ENCODE data around the gene SYS1. TPM values are rescaled to one million over a fixed set of nuclear protein-coding genes. Genes with fewer than 3 reads are reported as not detected.
A peak's percentile ranks its signal among the peaks of the same experiment; 100 is the strongest.

SYS1 gene
- polyA plus RNA-seq, 1 donor from 2014 or later: 24.4 TPM

- peaks cover 4% of the 10 kb centered on the region for H3K27me3 Mint-ChIP-seq
- H3K9me3 Mint-ChIP-seq: no peaks in the 10 kb centered on the region
- H3K4me3 Mint-ChIP-seq: no peak overlapping the region
- H3K27ac Mint-ChIP-seq: no peak overlapping the region
- no peaks in the 10 kb centered on the region for H3K36me3 Mint-ChIP-seq
- H3K4me1 Mint-ChIP-seq: peaks cover 10 to 16% (median 13%) of the 10 kb centered on the region in 3 donors
Observed at GRCh38 chr20:45359406-45360148, 3.4 kb upstream of the SYS1 start.

- Mint-ChIP-seq H3K4me3 (no peak overlapping the region), H3K9me3 (no peaks in the 10 kb centered on the region), H3K27ac (no peak overlapping the region), H3K27me3 (peaks cover 4% of the 10 kb centered on the region), H3K36me3 (peaks cover under 1% of the 10 kb centered on the region), H3K4me1 (peaks cover 13 to 31% (median 17%) of the 10 kb centered on the region in 3 donors)
Observed at GRCh38 chr20:45361793-45362192, 1.2 kb upstream of the SYS1 start.

GRCh38 chr20:45363611-45364492, 896 bp downstream of the SYS1 start:
- H3K36me3 Mint-ChIP-seq: peaks cover 3% of the 10 kb centered on the region
- peaks cover 23 to 50% (median 34%) of the 10 kb centered on the region in 3 donors for H3K4me1 Mint-ChIP-seq
- H3K27ac Mint-ChIP-seq: peak overlapping the region; percentile 88 to 100 (median 95)

GRCh38 chr20:45365444-45365970, 2.6 kb downstream of the SYS1 start:
- H3K4me3 Mint-ChIP-seq: peak overlapping the region in 1 of 4 donors; percentile 38
- peaks cover 7% of the 10 kb centered on the region for H3K27me3 Mint-ChIP-seq
- peaks cover 3% of the 10 kb centered on the region for H3K36me3 Mint-ChIP-seq
- H3K27ac Mint-ChIP-seq: peak overlapping the region in 2 of 3 donors; percentile 10 to 84
- no peaks in the 10 kb centered on the region for H3K9me3 Mint-ChIP-seq
- H3K4me1 Mint-ChIP-seq: peaks cover 29 to 58% (median 40%) of the 10 kb centered on the region in 3 donors

More at GRCh38 chr20:45363611-45364492, 896 bp downstream of the SYS1 start:
- Mint-ChIP-seq H3K4me3 (peak overlapping the region; percentile 88 to 99 (median 98)), H3K9me3 (no peaks in the 10 kb centered on the region), H3K27me3 (peaks cover 7% of the 10 kb centered on the region)

GRCh38 chr20:45366192-45366591, 3.2 kb downstream of the SYS1 start:
- H3K4me1 Mint-ChIP-seq: peaks cover 29 to 58% (median 40%) of the 10 kb centered on the region in 3 donors
- no peaks in the 10 kb centered on the region for H3K9me3 Mint-ChIP-seq
- peak overlapping the region in 1 of 4 donors; percentile 38 for H3K4me3 Mint-ChIP-seq
- peaks cover 7% of the 10 kb centered on the region for H3K27me3 Mint-ChIP-seq
- H3K27ac Mint-ChIP-seq: no peak overlapping the region
- H3K36me3 Mint-ChIP-seq: peaks cover 3% of the 10 kb centered on the region

- no peaks in the 10 kb centered on the region for H3K9me3 Mint-ChIP-seq
- peak overlapping the region in 1 of 3 donors; percentile 75 for H3K27ac Mint-ChIP-seq
- H3K4me3 Mint-ChIP-seq: peak overlapping the region in 2 of 4 donors; percentile 9 to 85
- peaks cover 29 to 60% (median 40%) of the 10 kb centered on the region in 3 donors for H3K4me1 Mint-ChIP-seq
- H3K36me3 Mint-ChIP-seq: peaks cover 3% of the 10 kb centered on the region
- peaks cover 7% of the 10 kb centered on the region for H3K27me3 Mint-ChIP-seq
Observed at GRCh38 chr20:45366631-45367030, 3.7 kb downstream of the SYS1 start.

- peaks cover 3% of the 10 kb centered on the region for H3K36me3 Mint-ChIP-seq
- no peaks in the 10 kb centered on the region for H3K9me3 Mint-ChIP-seq
- peak overlapping the region in 3 of 4 donors; percentile 6 to 85 (median 9) for H3K4me3 Mint-ChIP-seq
- peaks cover 29 to 59% (median 40%) of the 10 kb centered on the region in 3 donors for H3K4me1 Mint-ChIP-seq
- H3K27me3 Mint-ChIP-seq: peaks cover 7% of the 10 kb centered on the region
- peak overlapping the region in 2 of 3 donors; percentile 34 to 75 for H3K27ac Mint-ChIP-seq
Observed at GRCh38 chr20:45367126-45367525, 4.2 kb downstream of the SYS1 start.

GRCh38 chr20:45368221-45368980, 5.4 kb downstream of the SYS1 start:
- peaks cover 4% of the 10 kb centered on the region for H3K27me3 Mint-ChIP-seq
- peak overlapping the region; percentile 34 to 75 (median 68) for H3K27ac Mint-ChIP-seq
- no peaks in the 10 kb centered on the region for H3K9me3 Mint-ChIP-seq
- H3K4me3 Mint-ChIP-seq: peak overlapping the region; percentile 9 to 85 (median 70)
- H3K36me3 Mint-ChIP-seq: peaks cover 3% of the 10 kb centered on the region
- peaks cover 25 to 58% (median 43%) of the 10 kb centered on the region in 3 donors for H3K4me1 Mint-ChIP-seq

- Mint-ChIP-seq H3K9me3 (no peaks in the 10 kb centered on the region), H3K36me3 (peaks cover 3% of the 10 kb centered on the region), H3K4me3 (peak overlapping the region in 1 of 4 donors; percentile 61), H3K27ac (peak overlapping the region in 1 of 3 donors; percentile 48), H3K27me3 (peaks cover 4% of the 10 kb centered on the region), H3K4me1 (peaks cover 29 to 43% (median 41%) of the 10 kb centered on the region in 3 donors)
Observed at GRCh38 chr20:45370571-45371160, 7.7 kb downstream of the SYS1 start.

- Mint-ChIP-seq H3K4me1 (peaks cover 29 to 36% (median 33%) of the 10 kb centered on the region in 3 donors), H3K9me3 (no peaks in the 10 kb centered on the region), H3K36me3 (no peaks in the 10 kb centered on the region), H3K27ac (peak overlapping the region in 1 of 3 donors; percentile 78), H3K4me3 (peak overlapping the region in 1 of 4 donors; percentile 56), H3K27me3 (peaks cover 4% of the 10 kb centered on the region)
Observed at GRCh38 chr20:45372241-45372640, 9.3 kb downstream of the SYS1 start.

- Mint-ChIP-seq H3K27me3 (peaks cover 3% of the 10 kb centered on the region), H3K36me3 (no peaks in the 10 kb centered on the region), H3K4me1 (peaks cover 28 to 32% (median 29%) of the 10 kb centered on the region in 3 donors), H3K27ac (peak overlapping the region in 2 of 3 donors; percentile 90 to 92), H3K4me3 (peak overlapping the region; percentile 77 to 92 (median 86)), H3K9me3 (no peaks in the 10 kb centered on the region)
Observed at GRCh38 chr20:45372646-45373352, 9.8 kb downstream of the SYS1 start.

- peak overlapping the region; percentile 77 to 92 (median 86) for H3K4me3 Mint-ChIP-seq
- H3K27me3 Mint-ChIP-seq: no peaks in the 10 kb centered on the region
Observed at GRCh38 chr20:45373353-45374100, 10.6 kb downstream of the SYS1 start.

GRCh38 chr20:45374101-45374467, 11.1 kb downstream of the SYS1 start:
- Mint-ChIP-seq H3K4me1 (peaks cover 15 to 20% (median 17%) of the 10 kb centered on the region in 3 donors), H3K4me3 (peak overlapping the region; percentile 50 to 92 (median 84)), H3K27me3 (no peaks in the 10 kb centered on the region), H3K36me3 (no peaks in the 10 kb centered on the region), H3K27ac (peak overlapping the region; percentile 81 to 92 (median 90)), H3K9me3 (no peaks in the 10 kb centered on the region)

More at GRCh38 chr20:45373353-45374100, 10.6 kb downstream of the SYS1 start:
- H3K9me3 Mint-ChIP-seq: no peaks in the 10 kb centered on the region
- H3K27ac Mint-ChIP-seq: peak overlapping the region; percentile 81 to 92 (median 90)
- H3K36me3 Mint-ChIP-seq: no peaks in the 10 kb centered on the region
- H3K4me1 Mint-ChIP-seq: peaks cover 21 to 25% (median 22%) of the 10 kb centered on the region in 3 donors
